Measurements from ENCODE around the gene MTMR4. TPM values are rescaled to one million over a fixed set of nuclear protein-coding genes. Genes with fewer than 3 reads are reported as not detected.
"Not testable (repeated sequence)": the region's sequence is repeated elsewhere in the genome, so short reads cannot be mapped to it uniquely, and the experiment has no call there.

Gene MTMR4
- 10 to 100 TPM; 75.5 to 88.4 TPM for total RNA-seq

DNA sequence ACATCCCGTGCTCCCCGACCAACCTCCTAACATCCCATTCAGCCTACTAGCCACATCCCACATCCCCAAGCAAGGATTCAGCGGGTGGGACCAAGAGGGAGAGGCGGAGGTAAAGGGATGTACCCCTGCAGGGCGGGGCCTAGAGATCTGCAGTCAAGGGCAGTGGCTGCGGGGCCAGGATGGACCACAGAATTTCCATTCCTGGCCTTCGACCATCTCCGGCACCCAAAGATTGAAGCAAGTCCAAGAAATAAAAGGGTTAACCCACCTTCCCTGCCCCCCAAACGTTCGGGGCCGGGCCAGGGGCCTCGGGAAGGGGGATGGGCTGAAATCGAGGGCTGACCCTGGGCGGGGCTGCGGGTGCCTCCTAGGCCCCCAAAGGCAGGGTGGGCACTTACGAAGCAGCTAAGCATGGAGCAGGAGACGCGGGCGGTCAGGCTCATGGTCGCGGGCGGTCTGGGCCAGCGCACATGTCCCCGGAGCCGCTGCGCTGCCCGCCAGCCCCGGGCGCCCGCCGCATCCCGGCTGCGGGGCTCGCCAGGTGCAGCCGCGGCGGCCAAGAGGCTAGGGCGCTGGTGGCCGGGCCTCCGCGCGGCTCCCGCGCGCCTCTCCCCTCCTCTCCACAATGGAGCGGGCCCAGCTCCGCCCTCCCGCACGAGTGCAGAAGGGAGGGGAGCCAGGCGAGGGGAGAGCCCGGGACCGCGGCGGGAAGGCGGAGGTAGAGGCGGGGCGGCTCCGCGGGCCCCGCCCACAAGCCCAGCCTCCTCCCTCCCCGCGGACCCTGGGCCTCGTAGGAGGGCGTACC is at the start of gene MTMR4:
MTMR4 (minus strand) TSS at position 674 of the 805 bp plus-strand sequence; CDS start at position 443, 231 bp downstream.
- H3K27ac Mint-ChIP-seq, result peak within 1 kb of the TSS; percentile 59
- peaks cover 61% of the 10 kb centered on the region for H3K4me1 Mint-ChIP-seq (ENCODE audit: low read depth)
- peaks cover 17 to 18% of the 10 kb centered on the region in 2 donors for H3K36me3 Mint-ChIP-seq (ENCODE audit: insufficient read depth in 2 of 2)
- H3K4me3 Mint-ChIP-seq, result peak within 1 kb of the TSS; percentile 94 to 95
- peak; percentile 84 to 87 for DNase-seq
- H3K9me3 Mint-ChIP-seq, result no peaks in the 10 kb centered on the region
- ATAC-seq (replicated peaks in 1 of 2), result peak; percentile 23 to 33
- H3K27me3 Mint-ChIP-seq (ENCODE audit: low read depth), result no peaks in the 10 kb centered on the region

DNA sequence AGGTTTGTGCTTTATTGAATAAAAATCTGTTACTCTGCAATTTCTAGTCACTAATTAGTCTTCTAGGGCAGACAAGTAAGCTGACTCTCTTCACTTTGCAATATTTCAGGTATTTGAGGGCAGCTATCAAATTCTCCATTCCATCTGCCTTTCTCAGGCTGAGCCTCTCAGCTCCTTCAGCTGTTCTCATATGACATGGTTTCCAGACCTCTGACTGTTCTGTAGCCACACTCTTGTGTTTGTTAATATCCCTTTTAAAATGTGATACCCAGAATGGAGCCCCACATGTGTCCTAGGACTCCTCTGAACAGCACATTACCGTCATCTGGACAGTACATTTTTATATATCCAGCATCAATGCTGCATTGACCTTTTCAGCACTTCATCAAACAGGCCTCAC is 46.1 kb upstream of the MTMR4 start:
- Mint-ChIP-seq H3K4me3 (no peak overlapping the region), H3K27me3 (ENCODE audit: low read depth) (no peaks in the 10 kb centered on the region), H3K36me3 (ENCODE audit: insufficient read depth in 2 of 2) (no peaks in the 10 kb centered on the region), H3K9me3 (no peaks in the 10 kb centered on the region), H3K4me1 (ENCODE audit: low read depth) (peaks cover 4% of the 10 kb centered on the region), H3K27ac (no peak overlapping the region)
- no peak for ATAC-seq (replicated peaks in 1 of 2)
- DNase-seq, result no peak

DNA sequence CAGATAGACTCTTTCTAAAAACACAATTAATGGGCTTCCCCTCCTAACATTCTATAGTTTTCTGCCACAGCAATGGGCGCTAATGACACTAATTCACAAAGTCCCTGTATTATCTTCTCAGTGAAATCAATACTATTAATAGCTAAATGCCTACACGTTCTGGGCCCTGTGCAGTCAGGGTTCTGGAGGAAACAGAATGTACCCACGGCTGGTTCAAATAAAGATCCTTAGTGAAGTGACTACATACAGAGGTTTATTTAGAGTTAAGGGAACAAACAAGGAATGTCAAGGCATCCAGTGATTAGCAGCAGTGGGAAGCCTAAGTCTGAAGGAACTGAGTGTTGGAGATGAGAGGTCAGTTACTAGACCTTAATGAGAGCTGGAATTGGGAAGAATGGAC is 43.5 kb upstream of the MTMR4 start:
- Mint-ChIP-seq H3K27me3 (ENCODE audit: low read depth) (no peaks in the 10 kb centered on the region), H3K4me1 (ENCODE audit: low read depth) (no peaks in the 10 kb centered on the region), H3K27ac (no peak overlapping the region), H3K9me3 (no peaks in the 10 kb centered on the region), H3K4me3 (no peak overlapping the region), H3K36me3 (ENCODE audit: insufficient read depth in 2 of 2) (no peaks in the 10 kb centered on the region)
- DNase-seq (no peak), ATAC-seq (replicated peaks in 1 of 2) (no peak)

DNA sequence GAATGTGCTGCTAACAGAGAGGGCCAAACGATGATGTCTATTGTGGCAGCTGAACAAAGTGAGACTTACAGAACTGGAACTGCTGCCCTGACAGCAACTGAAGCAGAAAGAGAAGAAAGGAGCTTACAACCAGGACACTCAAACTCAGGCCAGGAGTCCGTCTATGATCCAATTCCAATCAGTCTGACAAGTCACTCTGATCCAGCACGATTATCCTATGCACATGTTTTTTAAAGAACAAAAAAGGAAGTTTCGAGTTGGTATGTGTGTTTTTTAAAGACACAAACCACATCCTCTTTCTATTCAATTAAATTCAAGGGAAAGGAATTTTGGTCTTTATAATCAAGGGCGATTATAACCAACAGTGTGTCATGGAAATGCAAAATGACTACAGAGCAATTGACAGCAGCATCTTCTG is 42.4 kb upstream of the MTMR4 start:
- DNase-seq (no peak), ATAC-seq (replicated peaks in 1 of 2) (no peak)
- no peaks in the 10 kb centered on the region for H3K4me1 Mint-ChIP-seq (ENCODE audit: low read depth)
- no peaks in the 10 kb centered on the region for H3K9me3 Mint-ChIP-seq
- no peaks in the 10 kb centered on the region for H3K36me3 Mint-ChIP-seq (ENCODE audit: insufficient read depth in 2 of 2)
- no peak overlapping the region for H3K4me3 Mint-ChIP-seq
- H3K27ac Mint-ChIP-seq, result no peak overlapping the region
- no peaks in the 10 kb centered on the region for H3K27me3 Mint-ChIP-seq (ENCODE audit: low read depth)

DNA sequence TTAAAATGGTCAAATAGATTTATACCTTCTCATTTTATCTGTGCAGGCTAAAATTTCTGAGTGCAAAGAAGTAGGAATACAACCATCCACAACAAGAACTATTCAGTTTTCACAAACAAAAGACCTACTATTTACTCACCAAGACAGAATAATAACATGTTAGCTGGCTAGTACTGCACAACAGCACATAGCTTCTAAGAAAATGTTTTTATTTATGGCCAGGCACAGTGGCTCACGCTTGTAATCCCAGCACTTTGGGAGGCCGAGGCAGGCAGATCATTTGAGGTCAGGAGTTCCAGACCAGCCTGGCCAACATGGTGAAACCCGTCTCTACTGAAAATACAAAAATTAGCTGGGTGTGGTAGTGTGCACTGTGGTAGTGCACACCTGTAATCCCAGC is 40.7 kb upstream of the MTMR4 start:
- H3K4me3 Mint-ChIP-seq; DNase-seq; H3K9me3 Mint-ChIP-seq; ATAC-seq (replicated peaks in 1 of 2); H3K36me3 Mint-ChIP-seq (ENCODE audit: insufficient read depth in 2 of 2); H3K27ac Mint-ChIP-seq; H3K27me3 Mint-ChIP-seq (ENCODE audit: low read depth); H3K4me1 Mint-ChIP-seq (ENCODE audit: low read depth): not testable (repeated sequence)

DNA sequence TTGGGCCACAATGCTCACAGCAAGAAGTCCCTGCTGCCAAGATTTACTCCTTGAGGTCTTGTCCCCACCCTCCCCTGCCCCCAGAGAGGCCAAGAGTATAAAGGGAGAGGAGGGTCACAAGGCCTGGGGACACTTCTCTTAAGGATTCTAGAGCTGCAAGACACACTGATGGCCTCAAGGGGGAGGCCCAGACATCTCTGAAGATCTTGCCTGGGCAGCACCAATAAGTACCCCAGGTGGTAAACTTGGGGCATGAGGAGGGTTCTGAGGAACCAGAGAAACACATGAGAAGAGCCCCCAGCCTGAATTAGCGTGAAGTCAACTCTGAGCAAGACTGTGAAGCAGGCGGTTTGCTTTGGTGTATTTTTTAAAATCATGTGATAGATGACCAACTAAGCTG is 26.8 kb upstream of the MTMR4 start:
- no peak overlapping the region for H3K27ac Mint-ChIP-seq
- peaks cover 5% of the 10 kb centered on the region for H3K27me3 Mint-ChIP-seq (ENCODE audit: low read depth)
- no peaks in the 10 kb centered on the region for H3K9me3 Mint-ChIP-seq
- H3K4me1 Mint-ChIP-seq (ENCODE audit: low read depth), result no peaks in the 10 kb centered on the region
- DNase-seq (no peak), ATAC-seq (replicated peaks in 1 of 2) (peak in 1 of 2 donors; percentile 45)
- H3K4me3 Mint-ChIP-seq, result no peak overlapping the region
- H3K36me3 Mint-ChIP-seq (ENCODE audit: insufficient read depth in 2 of 2), result no peaks in the 10 kb centered on the region

DNA sequence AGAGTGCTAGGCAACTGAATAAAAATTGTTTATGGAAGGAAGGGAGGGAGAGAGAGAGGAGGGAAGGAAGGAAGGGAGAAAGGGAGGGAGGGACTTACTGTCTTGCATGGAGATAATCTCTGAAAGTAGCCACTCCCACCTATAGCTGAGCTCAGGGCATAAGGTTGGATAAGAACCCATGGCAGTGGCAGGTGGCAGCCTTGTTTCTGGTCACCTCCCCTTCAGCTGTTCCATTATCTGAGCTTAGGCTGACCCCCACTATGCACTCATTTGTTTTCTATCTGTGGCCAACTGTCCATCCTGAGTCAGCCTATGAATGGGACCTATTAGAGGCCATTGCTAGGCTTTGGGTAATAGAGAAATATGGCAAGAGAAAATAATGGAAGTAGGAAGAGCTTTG is 25.3 kb upstream of the MTMR4 start:
- Mint-ChIP-seq H3K4me1 (ENCODE audit: low read depth) (no peaks in the 10 kb centered on the region), H3K9me3 (no peaks in the 10 kb centered on the region), H3K36me3 (ENCODE audit: insufficient read depth in 2 of 2) (no peaks in the 10 kb centered on the region), H3K27ac (no peak overlapping the region), H3K4me3 (no peak overlapping the region), H3K27me3 (ENCODE audit: low read depth) (peaks cover 17% of the 10 kb centered on the region)
- DNase-seq, result no peak
- ATAC-seq (replicated peaks in 1 of 2), result no peak

DNA sequence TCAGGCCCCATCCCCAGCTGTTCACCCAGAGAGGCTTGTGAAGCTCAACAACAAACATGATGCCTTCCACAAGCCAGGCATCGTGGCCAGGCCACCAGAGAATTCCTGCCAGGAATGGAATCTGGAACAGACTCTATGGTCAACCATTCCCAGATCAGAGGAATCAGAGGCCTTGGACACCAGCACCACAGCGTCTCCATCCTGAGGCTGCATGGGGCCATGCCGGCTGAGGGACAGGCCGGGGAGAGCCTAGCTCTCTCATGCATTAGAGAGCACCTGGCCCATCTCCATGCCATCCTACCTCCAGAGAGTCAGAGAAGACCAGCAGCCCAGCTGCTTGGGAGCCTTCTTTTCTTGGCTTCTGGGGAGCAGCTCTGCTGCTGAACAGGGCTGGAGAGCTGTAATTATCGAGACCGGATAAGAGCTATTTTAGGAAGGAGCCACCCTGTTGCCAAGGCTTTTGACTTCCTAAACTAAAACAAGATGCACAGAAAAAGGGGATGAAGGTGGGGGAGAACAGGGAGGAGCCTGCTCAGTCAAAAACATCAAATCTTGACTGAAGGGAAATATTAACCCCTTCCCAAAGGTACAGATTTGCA is 24.5 kb upstream of the MTMR4 start:
- Mint-ChIP-seq H3K27ac (no peak overlapping the region), H3K4me1 (ENCODE audit: low read depth) (no peaks in the 10 kb centered on the region), H3K4me3 (no peak overlapping the region), H3K36me3 (ENCODE audit: insufficient read depth in 2 of 2) (no peaks in the 10 kb centered on the region), H3K9me3 (no peaks in the 10 kb centered on the region), H3K27me3 (ENCODE audit: low read depth) (peaks cover 21% of the 10 kb centered on the region)
- DNase-seq (no peak), ATAC-seq (replicated peaks in 1 of 2) (no peak)

DNA sequence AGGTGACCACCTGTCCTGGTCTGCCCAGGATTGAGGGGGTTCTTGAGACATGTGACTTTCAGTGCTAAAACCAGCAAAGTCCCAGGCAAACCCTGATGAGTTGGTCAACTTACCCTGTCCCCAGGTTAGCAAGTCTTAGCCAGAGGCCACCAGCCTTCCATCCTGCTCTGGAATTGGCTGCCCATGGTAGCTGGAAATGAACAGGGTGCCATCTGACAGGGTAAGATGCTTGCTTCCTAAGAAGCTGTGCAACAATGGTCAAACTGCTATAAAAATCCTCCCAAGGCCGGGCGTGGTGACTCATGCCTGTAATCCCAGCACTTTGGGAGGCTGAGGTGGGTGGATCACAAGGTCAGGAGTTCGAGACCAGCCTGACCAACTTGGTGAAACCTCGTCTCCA is 22.8 kb upstream of the MTMR4 start:
- ATAC-seq (replicated peaks in 1 of 2) (no peak), DNase-seq (no peak)
- H3K27me3 Mint-ChIP-seq (ENCODE audit: low read depth), result peaks cover 34% of the 10 kb centered on the region
- no peak overlapping the region for H3K27ac Mint-ChIP-seq
- no peaks in the 10 kb centered on the region for H3K9me3 Mint-ChIP-seq
- H3K36me3 Mint-ChIP-seq (ENCODE audit: insufficient read depth in 2 of 2), result no peaks in the 10 kb centered on the region
- no peaks in the 10 kb centered on the region for H3K4me1 Mint-ChIP-seq (ENCODE audit: low read depth)
- H3K4me3 Mint-ChIP-seq, result no peak overlapping the region

DNA sequence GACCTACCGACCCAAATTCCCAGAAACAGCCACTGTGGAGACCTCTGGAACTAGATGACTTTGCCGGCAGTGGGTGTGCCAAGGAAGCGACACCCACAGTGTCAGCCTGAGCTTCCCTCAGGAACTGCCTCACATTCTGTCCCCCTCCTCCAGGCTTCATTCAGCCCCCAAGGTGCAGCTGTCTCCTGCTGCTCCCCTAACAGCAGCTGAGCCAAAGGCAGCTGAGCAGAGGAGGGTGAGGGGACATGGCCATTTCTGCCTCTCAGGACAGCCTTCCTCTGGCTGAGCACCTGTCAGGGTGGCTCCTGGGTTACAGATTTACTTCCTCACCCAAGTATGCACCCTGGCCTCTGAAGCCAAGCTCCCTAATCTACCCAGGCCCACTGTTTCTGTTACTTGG is 22.1 kb upstream of the MTMR4 start:
- Mint-ChIP-seq H3K4me1 (ENCODE audit: low read depth) (no peaks in the 10 kb centered on the region), H3K27ac (no peak overlapping the region), H3K4me3 (no peak overlapping the region), H3K9me3 (no peaks in the 10 kb centered on the region), H3K27me3 (ENCODE audit: low read depth) (peaks cover 37% of the 10 kb centered on the region), H3K36me3 (ENCODE audit: insufficient read depth in 2 of 2) (no peaks in the 10 kb centered on the region)
- ATAC-seq (replicated peaks in 1 of 2), result no peak
- no peak for DNase-seq

DNA sequence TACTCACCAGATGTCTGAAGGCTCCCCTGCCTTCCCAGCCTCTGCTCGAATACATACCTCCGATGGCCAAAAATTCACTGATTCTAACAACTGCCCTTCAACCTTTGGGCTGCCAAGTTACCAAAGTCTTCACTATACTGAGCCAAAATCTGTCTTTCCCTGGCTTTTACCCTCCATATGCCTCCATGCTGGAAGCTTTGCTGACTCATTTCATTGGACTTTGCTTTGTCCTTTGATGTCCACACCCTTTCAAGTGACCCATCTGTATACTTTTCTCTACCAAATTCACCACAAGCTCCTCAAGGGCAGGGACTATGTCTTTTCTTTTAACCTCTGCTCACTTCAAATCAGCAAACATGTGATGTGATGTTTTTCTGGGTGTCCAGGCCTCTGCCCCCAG is 21.0 kb upstream of the MTMR4 start:
- no peak for DNase-seq
- Mint-ChIP-seq H3K4me1 (ENCODE audit: low read depth) (no peaks in the 10 kb centered on the region), H3K9me3 (no peaks in the 10 kb centered on the region), H3K36me3 (ENCODE audit: insufficient read depth in 2 of 2) (no peaks in the 10 kb centered on the region), H3K27me3 (ENCODE audit: low read depth) (peaks cover 42% of the 10 kb centered on the region), H3K27ac (no peak overlapping the region), H3K4me3 (no peak overlapping the region)
- ATAC-seq (replicated peaks in 1 of 2), result no peak

DNA sequence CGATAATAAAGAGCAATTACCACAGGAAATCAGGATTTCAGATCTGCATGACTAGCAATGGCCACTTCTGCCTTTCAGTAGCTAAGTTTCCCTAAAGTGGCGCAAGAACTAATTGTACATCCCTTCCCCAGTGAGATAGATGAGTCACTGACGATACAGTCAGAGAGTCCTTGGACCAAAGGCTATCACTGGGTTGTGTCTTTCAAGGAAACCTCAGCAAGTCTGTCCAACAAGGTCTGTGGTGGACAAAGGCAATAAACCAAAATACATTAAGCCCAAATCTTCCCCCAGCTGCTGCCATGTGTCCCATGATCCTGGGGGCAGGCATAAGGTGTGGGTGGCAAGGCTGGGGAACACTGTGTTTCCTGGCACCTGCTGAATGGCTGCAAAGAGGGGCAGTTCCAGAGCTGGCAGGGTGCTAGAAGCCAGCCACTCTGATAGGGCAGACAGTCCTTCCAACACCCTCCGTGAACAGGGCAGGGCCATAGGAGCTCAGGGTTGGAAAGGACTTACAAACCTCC is 20.5 kb upstream of the MTMR4 start:
- Mint-ChIP-seq H3K27me3 (ENCODE audit: low read depth) (peaks cover 46% of the 10 kb centered on the region), H3K4me1 (ENCODE audit: low read depth) (no peaks in the 10 kb centered on the region), H3K36me3 (ENCODE audit: insufficient read depth in 2 of 2) (no peaks in the 10 kb centered on the region), H3K9me3 (no peaks in the 10 kb centered on the region), H3K27ac (no peak overlapping the region), H3K4me3 (no peak overlapping the region)
- ATAC-seq (replicated peaks in 1 of 2) (no peak), DNase-seq (no peak)

DNA sequence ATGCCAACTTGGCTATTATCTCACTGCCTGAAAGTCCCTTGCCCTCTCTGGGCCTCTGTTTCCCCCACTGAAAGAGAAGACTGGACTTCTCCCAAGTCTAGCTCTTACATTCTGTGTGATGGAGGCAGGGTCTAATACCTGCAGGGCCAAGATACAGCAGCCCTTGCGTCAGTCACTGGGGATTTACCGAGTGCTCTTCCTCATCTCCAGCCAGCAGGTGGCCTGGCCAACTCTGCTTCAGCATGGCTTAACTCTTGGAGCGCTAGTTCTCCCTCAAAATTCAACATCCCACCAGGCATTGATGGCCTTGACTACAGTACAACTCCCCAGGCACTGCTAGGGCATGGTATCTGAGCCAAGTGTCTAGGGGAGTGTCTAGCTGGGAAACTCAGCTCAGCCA is 19.9 kb upstream of the MTMR4 start:
- DNase-seq (no peak), ATAC-seq (replicated peaks in 1 of 2) (no peak)
- no peak overlapping the region for H3K27ac Mint-ChIP-seq
- H3K4me1 Mint-ChIP-seq (ENCODE audit: low read depth), result no peaks in the 10 kb centered on the region
- no peaks in the 10 kb centered on the region for H3K9me3 Mint-ChIP-seq
- H3K4me3 Mint-ChIP-seq, result no peak overlapping the region
- peaks cover 53% of the 10 kb centered on the region for H3K27me3 Mint-ChIP-seq (ENCODE audit: low read depth)
- H3K36me3 Mint-ChIP-seq (ENCODE audit: insufficient read depth in 2 of 2), result no peaks in the 10 kb centered on the region

All from activated T-cell treated with anti-CD3 and anti-CD28 coated beads, Interleukin-2, amount 50 U/mL, for 72 hours (primary cell).